ENCODE results near the gene LDLRAP1.
"Not testable (repeated sequence)": the region's sequence is repeated elsewhere in the genome, so short reads cannot be mapped to it uniquely, and the experiment has no call there.

LDLRAP1 gene, protein sequence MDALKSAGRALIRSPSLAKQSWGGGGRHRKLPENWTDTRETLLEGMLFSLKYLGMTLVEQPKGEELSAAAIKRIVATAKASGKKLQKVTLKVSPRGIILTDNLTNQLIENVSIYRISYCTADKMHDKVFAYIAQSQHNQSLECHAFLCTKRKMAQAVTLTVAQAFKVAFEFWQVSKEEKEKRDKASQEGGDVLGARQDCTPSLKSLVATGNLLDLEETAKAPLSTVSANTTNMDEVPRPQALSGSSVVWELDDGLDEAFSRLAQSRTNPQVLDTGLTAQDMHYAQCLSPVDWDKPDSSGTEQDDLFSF

DNA sequence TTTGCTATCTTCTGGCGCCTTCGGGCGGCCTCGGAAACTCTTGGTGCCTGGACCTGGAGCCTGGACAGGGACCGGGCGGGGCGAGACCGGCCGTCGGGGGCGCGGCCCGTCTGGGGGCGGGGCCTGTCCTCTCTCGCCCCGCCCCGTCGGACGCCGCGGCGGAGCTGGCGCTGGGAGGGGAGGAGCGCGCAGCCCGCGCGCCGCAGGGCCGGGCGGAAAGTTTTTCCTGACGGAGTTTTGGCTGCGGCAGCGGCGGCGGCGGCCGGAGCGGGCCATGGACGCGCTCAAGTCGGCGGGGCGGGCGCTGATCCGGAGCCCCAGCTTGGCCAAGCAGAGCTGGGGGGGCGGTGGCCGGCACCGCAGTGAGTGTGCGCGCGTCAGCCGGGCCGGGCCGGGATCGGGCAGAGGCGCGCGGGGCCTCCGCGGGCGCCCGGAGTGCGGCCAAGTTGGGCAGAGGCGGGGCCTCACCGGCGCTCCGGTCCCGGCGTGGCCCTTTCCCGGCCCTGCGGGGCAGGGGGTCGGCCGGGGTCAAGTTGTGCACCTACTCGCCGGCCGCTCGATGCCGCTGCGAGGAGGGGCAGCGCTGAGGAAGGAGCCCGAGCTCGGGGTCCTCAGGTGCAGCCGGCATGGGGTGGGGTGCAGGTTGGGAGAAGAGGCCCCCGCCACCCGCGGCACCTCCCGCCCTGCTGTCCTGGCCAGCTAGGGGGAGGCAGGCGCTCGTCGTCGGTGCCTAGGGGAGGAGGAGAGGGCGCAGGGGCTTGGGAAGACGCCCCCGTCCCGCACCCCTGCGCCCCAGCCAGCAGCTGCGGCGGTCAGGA is at the start of gene LDLRAP1:
LDLRAP1 (plus strand) TSS at position 182 of the 818 bp plus-strand sequence; CDS start at position 275, 93 bp downstream.
- Mint-ChIP-seq H3K4me1 (peaks cover 34% of the 10 kb centered on the region), H3K27me3 (no peaks in the 10 kb centered on the region), H3K27ac (peak within 1 kb of the TSS; percentile 59), H3K4me3 (peak within 1 kb of the TSS; percentile 77), H3K36me3 (ENCODE audit: low read depth) (no peaks in the 10 kb centered on the region), H3K9me3 (no peaks in the 10 kb centered on the region)
- DNase-seq (peak; percentile 72), ATAC-seq (peak; percentile 77)

DNA sequence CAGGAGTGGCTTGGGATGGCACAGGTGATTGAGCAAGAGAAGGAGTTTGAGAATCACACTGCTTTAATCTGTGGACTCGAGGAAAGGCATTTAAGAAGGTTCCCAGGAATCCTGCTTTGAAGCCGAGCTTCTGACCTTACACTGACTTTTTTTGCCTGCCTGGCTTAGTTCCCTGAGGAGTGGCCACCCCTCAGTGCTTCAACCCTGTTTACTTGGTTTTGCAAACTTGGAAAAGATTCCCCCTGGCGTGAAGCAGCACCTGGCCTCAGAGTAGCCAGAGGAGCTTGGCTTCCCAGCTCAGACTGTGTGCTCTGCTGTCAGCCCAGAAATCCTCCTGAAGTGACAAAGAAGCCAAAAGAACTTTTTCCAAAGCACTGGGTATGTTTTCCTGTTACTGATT is 48.5 kb upstream of the LDLRAP1 start:
- no peaks in the 10 kb centered on the region for H3K27me3 Mint-ChIP-seq
- no peak overlapping the region for H3K4me3 Mint-ChIP-seq
- H3K36me3 Mint-ChIP-seq (ENCODE audit: low read depth), result peaks cover 23% of the 10 kb centered on the region
- no peak for DNase-seq
- no peak for ATAC-seq
- no peak overlapping the region for H3K27ac Mint-ChIP-seq
- H3K9me3 Mint-ChIP-seq, result no peaks in the 10 kb centered on the region
- no peaks in the 10 kb centered on the region for H3K4me1 Mint-ChIP-seq

DNA sequence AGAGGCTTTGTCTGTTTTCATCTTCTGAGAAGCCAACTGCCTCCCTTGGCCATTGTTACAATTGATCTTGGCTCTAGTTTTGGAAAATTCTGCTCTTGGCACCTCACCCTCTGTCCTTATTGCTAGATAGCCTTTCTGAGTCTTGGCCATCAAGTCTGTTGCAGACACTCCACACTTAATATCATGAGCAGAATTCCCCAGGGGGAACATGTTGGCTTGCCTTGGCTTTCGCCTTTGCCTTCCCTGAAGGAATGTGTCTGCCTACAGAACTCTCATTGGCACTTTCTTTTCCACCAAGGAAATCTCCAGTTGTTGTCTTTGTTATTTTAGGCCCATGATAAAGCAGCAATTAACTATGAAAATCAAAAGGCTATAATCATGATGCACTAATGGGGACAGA is 42.7 kb upstream of the LDLRAP1 start:
- Mint-ChIP-seq H3K9me3 (no peaks in the 10 kb centered on the region), H3K4me1 (peaks cover 1% of the 10 kb centered on the region), H3K27ac (no peak overlapping the region), H3K4me3 (no peak overlapping the region), H3K36me3 (ENCODE audit: low read depth) (peaks cover 3% of the 10 kb centered on the region), H3K27me3 (no peaks in the 10 kb centered on the region)
- DNase-seq, result no peak
- no peak for ATAC-seq

DNA sequence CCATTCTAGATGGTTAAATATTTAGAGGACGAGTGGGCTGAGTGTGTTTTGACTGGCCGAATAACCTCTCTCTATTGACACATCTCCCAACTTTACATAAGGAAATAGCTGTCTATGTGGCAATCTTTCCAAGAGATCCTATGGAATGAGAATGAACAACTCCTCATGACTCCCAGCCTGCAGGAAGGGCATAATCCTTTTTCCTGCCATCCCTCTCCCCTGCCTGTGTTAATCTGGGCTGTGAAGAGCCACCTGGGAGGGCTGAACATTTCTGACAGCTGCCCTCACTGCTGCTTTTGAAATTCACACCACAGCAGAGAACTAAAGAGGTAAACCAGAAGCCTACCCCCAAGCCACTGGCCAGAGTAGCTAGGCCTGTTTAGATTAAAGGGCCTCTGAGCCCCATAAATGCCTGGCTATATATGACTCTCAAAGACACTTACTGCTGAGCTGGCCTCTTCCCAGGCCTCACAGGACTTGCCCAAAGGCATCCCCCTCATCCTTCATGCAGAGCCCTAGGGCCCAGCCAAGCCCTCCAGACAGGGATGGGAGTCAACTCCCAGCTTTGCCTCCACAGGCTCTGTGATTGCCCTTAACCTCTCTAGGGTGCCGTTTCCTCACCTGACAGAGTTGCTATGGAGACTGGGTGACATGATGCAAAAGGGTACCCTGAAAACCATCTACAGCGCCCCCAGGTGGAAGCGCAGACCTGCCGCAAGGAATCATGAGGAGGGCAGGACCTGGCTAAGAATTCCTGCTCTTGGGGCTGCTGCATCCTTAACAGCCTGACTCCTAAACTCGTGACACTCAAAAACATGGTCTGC is 42.0 kb upstream of the LDLRAP1 start:
- Mint-ChIP-seq H3K4me3 (no peak overlapping the region), H3K9me3 (no peaks in the 10 kb centered on the region), H3K27me3 (no peaks in the 10 kb centered on the region), H3K4me1 (peaks cover 7% of the 10 kb centered on the region), H3K27ac (no peak overlapping the region), H3K36me3 (ENCODE audit: low read depth) (peaks cover 3% of the 10 kb centered on the region)
- ATAC-seq (no peak), DNase-seq (peak; percentile 23)

DNA sequence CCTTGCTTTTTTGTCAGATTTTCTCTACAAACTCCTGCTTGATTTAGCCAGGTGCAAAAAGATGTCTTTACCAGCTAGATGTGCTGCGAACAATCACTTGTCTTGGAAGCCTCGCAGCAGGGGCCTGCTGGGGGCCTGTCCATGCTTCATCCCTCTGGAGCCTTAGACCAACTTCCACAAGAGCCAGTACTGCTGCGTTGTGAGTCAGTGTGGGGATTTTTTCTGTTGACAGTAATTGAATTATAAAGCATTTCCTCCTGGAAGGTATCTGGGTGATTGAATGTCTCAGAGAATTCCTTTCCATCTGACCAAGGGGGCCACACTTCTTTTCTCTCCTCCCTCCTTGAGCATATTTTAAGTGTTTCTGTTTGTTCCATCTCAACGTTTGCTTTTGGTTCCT is 40.4 kb upstream of the LDLRAP1 start:
- no peak for DNase-seq
- no peak for ATAC-seq
- H3K27ac Mint-ChIP-seq, result no peak overlapping the region
- H3K27me3 Mint-ChIP-seq, result no peaks in the 10 kb centered on the region
- H3K9me3 Mint-ChIP-seq, result no peaks in the 10 kb centered on the region
- no peak overlapping the region for H3K4me3 Mint-ChIP-seq
- H3K4me1 Mint-ChIP-seq, result peaks cover 10% of the 10 kb centered on the region
- peaks cover 3% of the 10 kb centered on the region for H3K36me3 Mint-ChIP-seq (ENCODE audit: low read depth)

DNA sequence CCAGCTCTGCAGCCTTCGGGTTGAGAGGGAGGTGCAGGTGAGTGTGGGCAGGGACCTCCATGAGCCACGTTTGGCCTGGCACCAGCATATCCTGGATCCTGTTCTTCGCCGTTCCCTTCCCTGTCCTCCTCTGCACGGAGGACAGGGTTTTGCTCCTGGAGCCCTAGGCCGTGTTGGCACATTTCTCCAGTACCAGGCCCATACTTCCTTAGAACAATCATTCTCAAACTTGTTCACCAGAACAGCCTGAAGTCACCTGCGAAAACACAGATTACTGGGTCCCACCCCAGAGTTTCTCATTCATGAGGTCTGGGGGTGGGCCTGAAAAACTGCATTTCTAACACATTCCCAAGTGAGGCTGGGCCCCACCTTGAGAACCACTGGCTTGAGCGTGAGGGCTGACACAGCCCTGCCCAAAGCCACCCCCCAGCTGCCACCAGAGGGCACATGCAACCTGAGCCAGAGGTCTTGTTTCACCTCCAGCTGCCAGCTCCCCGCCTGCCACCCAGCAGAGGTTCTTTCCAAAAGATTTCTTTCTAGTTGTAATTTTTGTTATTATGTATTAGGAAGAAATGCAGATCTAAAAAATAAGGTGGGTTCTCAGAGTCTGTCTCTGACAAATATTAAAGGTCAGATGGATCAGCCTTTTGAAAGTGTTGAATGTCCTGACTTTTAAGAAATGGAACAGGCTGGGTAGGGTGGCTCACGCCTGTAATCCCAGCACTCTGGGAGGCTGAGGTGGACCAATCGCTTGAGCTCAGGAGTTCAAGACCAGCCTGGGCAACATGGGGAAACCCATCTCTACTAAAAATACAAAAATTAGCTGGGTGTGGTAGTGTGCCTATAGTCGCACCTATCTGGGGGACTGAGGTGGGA is 39.6 kb upstream of the LDLRAP1 start:
- ATAC-seq (peak; percentile 84), DNase-seq (peak; percentile 62)
- Mint-ChIP-seq H3K4me1 (peaks cover 10% of the 10 kb centered on the region), H3K27me3 (no peaks in the 10 kb centered on the region), H3K27ac (no peak overlapping the region), H3K36me3 (ENCODE audit: low read depth) (peaks cover 3% of the 10 kb centered on the region), H3K9me3 (no peaks in the 10 kb centered on the region), H3K4me3 (no peak overlapping the region)

DNA sequence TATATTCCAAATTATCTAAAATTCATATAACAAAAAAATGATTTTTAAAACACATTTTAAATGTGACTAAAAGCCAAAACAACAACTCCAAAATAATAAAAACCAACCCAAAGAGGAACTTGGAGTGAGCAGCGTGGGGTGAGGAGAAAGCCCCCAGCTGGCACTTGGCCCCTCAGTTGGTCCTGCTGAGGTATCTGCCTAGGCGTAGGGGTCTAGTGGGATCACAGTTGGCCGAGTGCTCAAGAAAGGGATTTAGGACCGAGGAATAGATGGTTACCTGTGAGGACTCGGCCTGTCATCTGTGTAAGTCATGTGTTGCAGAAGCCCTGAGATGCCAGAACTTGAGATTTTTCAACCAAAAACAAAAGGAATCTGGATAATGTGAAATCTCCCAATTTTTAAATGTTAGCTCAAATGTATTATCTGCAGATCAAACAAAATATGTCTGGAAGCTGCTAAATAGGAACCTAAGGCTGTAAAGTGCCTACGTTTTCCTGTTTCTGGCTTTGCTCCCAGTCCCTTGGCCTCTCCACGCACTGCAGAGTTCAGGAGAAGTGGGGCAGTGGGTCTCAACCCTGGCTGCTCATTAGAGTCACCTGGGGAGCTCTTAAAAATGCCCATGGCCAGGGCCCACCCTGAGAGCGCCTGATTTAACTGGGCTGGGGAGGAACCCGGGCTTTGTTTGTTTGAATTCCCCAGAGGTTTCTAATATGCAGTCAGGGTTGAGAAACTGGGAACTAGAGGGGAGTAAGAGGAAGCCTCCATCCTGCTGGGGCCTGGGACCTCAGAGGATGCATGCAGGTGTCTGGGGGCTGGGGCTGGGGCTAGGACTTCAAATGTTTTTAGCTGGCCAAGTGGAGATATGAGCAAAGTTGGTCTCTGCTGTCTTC is 38.5 kb upstream of the LDLRAP1 start:
- ATAC-seq, result no peak
- no peaks in the 10 kb centered on the region for H3K9me3 Mint-ChIP-seq

DNA sequence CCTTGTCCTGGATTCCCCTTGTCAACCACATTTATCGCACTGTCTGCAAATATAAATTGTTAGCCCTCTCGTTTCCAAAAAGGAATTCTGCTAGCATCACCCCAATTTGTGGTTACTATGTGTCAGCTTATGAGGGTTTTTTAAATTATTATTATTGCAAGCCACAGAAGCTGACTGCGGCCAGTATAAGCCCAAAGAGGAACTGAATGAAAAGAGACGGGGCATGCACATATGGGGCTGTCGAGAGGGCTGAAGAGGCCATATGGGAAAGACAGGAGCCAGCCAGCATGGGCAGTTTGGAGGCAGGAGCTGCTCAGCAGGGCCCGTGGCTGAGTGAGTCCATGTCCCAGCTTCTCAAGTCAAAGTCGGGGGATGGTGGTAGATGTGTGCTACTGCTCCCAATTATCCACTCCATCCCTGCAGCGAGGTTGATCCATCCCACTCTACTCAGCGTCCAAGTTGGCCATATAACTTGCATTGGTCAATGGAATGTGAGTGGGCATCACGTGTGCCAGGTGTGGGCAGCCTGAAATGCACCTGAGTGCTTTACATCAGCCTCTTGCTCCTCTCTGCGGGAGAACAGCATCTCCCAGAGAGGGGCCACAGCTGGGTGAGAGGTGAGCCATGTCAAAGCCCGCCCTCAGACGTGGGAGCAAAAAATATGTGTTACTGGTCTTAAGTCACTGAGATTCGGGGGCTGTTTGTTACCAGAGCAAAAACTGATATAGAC is 37.6 kb upstream of the LDLRAP1 start:
- DNase-seq (no peak), ATAC-seq (no peak)
- H3K9me3 Mint-ChIP-seq, result no peaks in the 10 kb centered on the region
- no peaks in the 10 kb centered on the region for H3K27me3 Mint-ChIP-seq
- H3K36me3 Mint-ChIP-seq (ENCODE audit: low read depth), result peaks cover 3% of the 10 kb centered on the region
- H3K4me3 Mint-ChIP-seq, result no peak overlapping the region
- no peak overlapping the region for H3K27ac Mint-ChIP-seq
- H3K4me1 Mint-ChIP-seq, result peaks cover 10% of the 10 kb centered on the region

More for the DNA sequence above, 38.5 kb upstream of the LDLRAP1 start:
- no peak for DNase-seq
- Mint-ChIP-seq H3K4me1 (peaks cover 10% of the 10 kb centered on the region), H3K27me3 (no peaks in the 10 kb centered on the region), H3K36me3 (ENCODE audit: low read depth) (peaks cover 3% of the 10 kb centered on the region), H3K4me3 (no peak overlapping the region), H3K27ac (no peak overlapping the region)

DNA sequence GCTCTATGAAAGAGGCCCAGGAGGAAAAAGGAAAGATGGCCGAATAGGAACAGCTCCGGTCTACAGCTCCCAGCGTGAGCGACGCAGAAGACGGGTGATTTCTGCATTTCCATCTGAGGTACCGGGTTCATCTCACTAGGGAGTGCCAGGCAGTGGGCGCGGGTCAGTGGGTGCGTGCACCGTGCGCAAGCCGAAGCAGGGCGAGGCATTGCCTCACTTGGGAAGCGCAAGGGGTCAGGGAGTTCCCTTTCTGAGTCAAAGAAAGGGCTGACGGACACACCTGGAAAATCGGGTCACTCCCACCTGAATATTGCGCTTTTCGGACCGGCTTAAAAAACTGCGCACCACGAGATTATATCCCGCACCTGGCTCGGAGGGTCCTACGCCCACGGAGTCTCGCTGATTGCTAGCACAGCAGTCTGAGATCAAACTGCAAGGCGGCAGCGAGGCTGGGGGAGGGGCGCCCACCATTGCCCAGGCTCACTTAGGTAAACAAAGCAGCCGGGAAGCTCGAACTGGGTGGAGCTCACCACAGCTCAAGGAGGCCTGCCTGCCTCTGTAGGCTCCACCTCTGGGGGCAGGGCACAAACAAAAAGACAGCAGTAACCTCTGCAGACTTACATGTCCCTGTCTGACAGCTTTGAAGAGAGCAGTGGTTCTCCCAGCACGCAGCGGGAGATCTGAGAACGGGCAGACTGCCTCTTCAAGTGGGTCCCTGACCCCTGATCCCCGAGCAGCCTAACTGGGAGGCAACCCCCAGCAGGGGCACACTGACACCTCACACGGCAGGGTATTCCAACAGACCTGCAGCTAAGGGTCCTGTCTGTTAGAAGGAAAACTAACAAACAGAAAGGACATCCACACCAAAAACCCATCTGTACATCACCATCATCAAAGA is 36.6 kb upstream of the LDLRAP1 start:
- H3K36me3 Mint-ChIP-seq (ENCODE audit: low read depth); H3K27me3 Mint-ChIP-seq; H3K9me3 Mint-ChIP-seq; DNase-seq; ATAC-seq; H3K27ac Mint-ChIP-seq: not testable (repeated sequence)
- Mint-ChIP-seq H3K4me1 (peaks cover 10% of the 10 kb centered on the region), H3K4me3 (peak overlapping the region; percentile 37)

DNA sequence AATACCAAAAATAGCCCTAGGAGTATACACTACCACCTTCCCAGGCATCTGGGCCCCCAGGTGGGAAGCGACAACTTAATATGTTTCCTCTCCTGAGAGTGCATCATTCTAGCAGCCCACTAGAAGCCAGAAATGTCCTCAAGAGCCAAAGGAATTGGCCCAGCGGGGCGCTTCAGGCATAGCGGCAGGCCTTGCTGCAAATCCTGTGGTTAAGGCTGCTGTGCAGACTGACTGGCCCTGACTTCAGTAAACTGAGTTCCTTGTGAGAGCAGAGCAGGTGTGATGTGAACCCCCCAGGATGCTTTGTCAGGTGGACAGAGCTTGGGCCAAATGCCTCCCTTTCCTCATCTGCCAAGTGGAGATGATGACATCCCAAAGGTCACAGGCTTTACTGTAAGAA is 29.7 kb upstream of the LDLRAP1 start:
- H3K27me3 Mint-ChIP-seq, result no peaks in the 10 kb centered on the region
- H3K9me3 Mint-ChIP-seq, result no peaks in the 10 kb centered on the region

DNA sequence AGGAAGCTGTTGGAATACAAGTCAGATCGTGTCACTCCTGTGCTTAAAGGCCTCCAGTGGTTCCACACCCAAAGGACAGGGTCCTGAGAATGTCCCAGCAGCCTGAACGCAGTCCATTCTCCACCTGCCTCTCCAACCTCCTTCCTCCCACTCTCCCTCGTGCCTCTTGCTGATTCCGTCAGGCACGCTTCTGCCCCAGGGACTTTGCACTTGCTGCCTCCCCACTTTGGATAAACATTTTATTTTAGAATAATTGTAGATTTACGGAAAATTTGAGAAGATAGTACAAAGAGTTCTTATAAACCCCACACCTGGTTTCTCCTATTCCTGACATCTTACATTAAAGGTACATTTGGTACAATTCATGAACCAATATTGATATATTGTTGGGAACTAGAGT is 28.4 kb upstream of the LDLRAP1 start:
- Mint-ChIP-seq H3K36me3 (ENCODE audit: low read depth) (no peaks in the 10 kb centered on the region), H3K27me3 (no peaks in the 10 kb centered on the region), H3K9me3 (no peaks in the 10 kb centered on the region), H3K4me1 (no peaks in the 10 kb centered on the region), H3K4me3 (no peak overlapping the region), H3K27ac (no peak overlapping the region)
- no peak for ATAC-seq
- DNase-seq, result no peak

More for the DNA sequence above, 29.7 kb upstream of the LDLRAP1 start:
- Mint-ChIP-seq H3K36me3 (ENCODE audit: low read depth) (no peaks in the 10 kb centered on the region), H3K4me3 (no peak overlapping the region), H3K4me1 (no peaks in the 10 kb centered on the region), H3K27ac (no peak overlapping the region)
- ATAC-seq, result no peak
- no peak for DNase-seq

DNA sequence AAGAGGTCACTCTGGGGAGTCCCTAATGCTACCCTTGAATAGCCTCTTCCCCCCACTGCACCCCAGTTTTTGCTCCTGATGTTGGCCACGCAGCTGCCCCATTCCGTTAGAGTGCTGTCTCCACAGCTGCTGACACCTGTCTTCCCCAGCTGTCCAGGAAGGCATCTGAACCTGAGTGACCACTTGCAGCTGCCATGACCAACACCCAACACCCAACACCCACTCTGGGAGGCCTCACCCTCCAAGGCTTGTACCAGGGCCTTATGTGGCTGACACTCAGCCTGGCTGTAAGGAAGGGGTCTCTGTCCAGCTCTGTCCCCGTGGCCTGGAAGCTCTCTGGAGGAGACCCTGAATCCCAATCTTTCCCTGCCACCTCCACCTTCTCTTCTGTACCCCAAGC is 26.7 kb upstream of the LDLRAP1 start:
- ATAC-seq (no peak), DNase-seq (no peak)
- H3K9me3 Mint-ChIP-seq, result no peaks in the 10 kb centered on the region
- H3K4me3 Mint-ChIP-seq, result no peak overlapping the region
- no peak overlapping the region for H3K27ac Mint-ChIP-seq
- no peaks in the 10 kb centered on the region for H3K36me3 Mint-ChIP-seq (ENCODE audit: low read depth)
- peaks cover 4% of the 10 kb centered on the region for H3K4me1 Mint-ChIP-seq
- no peaks in the 10 kb centered on the region for H3K27me3 Mint-ChIP-seq

Data from activated naive CD8-positive, alpha-beta T cell treated with anti-CD3 and anti-CD28 coated beads, Interleukin-2, amount 50 U/mL, for 24 hours (primary cell).